ENCODE data around the gene NOTCH1.

GRCh38 chr9:136492978-136493522, 52.8 kb downstream of the NOTCH1 start:
- TF ChIP-seq YY1 (IDR thresholded peaks at IDR 0.05; ENCODE audit: insufficient read depth, insufficient replicate concordance, low read depth, low read length) (no peak), ZNF335 (CRISPR knock-in tag; IDR thresholded peaks at IDR 0.05) (no peak), NAIF1 (CRISPR knock-in tag; IDR thresholded peaks at IDR 0.05; ENCODE audit: borderline replicate concordance) (no peak), SIN3A (IDR thresholded peaks at IDR 0.05; ENCODE audit: borderline replicate concordance, low read depth, low read length) (no peak), KMT2B (CRISPR knock-in tag; IDR thresholded peaks at IDR 0.05) (no peak), CTCF (CRISPR knock-in tag; IDR thresholded peaks at IDR 0.05) (no peak), ZNF589 (CRISPR knock-in tag; conservative IDR thresholded peaks at IDR 0.05) (no peak), SNRNP70 (IDR thresholded peaks at IDR 0.05; ENCODE audit: low read depth, low read length) (no peak)
